Measurements from ENCODE around the gene NCOA7.
"Not testable (repeated sequence)": the region's sequence is repeated elsewhere in the genome, so short reads cannot be mapped to it uniquely, and the experiment has no call there.

NCOA7 gene

DNA sequence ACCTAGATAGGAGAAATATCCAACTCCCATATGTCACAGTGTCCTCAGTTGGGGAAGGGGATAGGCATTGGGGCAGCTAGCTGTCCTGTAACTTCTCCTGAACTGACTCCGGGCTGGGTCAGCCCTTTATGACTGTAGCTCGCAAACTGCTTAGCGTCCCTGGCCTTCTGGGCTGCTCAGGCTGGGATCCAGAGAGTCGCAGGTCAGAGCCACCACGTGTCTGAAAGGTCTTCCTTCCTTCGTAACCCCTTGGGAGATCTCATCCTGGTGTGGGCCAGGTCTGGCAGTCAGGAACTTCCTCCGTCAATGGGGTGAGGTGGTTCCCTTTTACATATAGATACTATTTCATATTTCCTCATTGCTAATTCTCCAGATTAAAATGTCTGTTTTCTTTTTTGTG lies 137.0 kb downstream of the NCOA7 start:
- no peak for DNase-seq

DNA sequence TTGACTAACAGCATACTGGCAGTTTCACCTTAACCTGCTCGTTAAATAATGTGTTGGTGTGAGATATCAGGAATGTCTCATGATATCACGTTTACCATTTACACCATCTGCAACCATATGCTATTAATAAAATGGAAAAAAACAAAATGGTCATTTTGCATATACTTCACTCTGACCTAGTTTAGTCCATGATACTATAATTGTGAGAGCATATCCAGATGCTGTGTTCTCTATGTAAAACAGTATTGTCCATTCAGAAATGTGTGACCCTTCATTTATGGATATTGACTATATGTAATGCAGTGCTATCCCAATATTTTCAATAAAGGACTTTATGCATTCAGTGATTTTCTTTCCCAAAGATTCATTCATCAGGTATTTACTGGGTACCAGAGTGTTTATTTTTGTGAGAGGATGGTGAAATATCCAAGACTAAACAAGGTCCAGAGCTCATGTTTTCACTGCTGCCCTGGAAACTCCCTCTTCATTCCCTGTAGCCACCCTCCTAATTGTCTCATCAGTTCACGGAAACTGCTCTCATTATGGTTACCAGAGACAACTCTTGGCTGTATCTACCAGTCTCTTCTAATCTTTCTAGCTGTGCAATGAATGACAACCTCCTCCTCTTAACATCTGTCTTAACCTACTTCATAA lies 140.1 kb downstream of the NCOA7 start:
- no peak for DNase-seq

DNA sequence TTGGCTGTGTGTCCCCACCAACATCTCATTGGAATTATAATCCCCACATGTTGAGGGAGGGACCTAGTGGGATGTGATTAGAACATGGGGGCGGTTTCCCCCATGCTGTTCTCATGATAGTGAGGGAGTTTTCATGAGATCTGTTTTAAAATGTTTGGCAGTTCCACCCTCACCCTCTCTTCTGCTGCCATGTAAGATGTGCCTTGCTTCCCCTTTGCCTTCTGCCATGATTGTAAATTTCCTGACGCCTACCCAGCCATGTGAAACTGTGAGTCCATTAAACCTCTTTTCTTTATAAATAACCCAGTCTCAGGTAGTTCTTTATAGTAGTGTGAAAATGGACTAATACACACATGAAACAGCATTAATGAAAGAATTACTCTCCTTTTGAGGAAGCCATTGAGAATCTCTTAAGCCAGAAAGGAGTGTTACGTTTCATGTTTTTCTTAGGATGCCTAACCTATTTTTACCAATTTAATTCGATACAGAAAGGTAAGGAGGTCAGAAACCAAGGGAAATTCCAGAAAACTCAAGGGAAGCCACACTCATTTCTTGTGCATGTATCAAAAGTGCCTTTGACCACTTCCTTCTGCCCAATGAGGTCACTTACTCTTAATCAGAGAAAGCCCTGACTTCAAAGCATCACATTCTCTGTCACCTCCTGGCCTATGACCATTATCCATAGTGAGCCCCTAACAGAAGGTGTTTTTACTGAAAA lies 141.1 kb downstream of the NCOA7 start:
- DNase-seq: no peak

DNA sequence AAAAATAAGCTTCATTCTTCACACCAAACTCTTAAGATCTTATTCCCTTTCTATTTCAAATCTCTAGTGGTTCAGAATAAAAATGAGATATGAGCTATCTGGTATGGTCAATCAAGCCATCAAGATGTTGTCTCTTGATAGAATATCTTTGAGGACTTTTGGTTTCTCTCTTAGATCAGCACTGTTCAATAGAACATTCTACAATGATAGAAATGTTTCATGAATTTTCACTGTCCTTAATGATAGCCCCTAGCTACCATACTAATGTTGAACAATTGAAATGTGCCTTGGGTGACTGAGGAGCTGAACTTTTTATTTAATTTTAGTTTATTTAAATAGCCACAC lies 141.7 kb downstream of the NCOA7 start:
- no peak for DNase-seq

DNA sequence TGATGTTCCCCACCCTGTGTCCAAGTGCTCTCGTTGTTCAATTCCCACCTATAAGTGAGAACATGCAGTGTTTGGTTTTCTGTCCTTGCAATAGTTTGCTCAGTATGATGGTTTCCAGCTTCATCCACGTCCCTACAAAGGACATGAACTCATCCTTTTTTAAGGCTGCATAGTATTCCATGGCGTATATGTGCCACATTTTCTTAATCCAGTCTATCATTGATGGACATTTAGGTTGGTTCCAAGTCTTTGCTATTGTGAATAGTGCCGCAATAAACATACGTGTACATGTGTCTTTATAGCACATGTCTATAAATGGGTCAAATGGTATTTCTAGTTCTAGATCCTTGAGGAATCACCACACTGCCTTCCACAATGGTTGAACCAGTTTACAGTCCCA lies 144.8 kb downstream of the NCOA7 start:
- DNase-seq: not testable (repeated sequence)

DNA sequence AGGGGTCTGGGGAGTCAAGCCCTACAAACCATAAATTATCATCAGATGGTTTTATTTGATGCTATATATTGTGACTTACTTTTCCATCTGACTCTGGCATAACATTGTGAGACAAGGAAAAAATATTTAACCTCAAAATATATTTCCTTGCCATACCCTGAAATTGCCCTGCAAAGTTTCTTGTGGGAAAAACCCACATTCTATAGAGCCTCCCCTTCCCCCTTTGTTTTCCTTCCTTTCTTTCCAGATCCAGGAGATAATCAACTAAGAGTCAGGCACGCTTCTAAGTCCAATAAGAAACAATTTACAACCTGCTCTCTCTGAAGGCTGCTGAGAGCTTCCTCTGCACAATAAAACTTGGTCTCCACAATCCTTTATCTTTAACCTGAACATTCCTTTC lies 148.3 kb downstream of the NCOA7 start:
- no peak for DNase-seq

DNA sequence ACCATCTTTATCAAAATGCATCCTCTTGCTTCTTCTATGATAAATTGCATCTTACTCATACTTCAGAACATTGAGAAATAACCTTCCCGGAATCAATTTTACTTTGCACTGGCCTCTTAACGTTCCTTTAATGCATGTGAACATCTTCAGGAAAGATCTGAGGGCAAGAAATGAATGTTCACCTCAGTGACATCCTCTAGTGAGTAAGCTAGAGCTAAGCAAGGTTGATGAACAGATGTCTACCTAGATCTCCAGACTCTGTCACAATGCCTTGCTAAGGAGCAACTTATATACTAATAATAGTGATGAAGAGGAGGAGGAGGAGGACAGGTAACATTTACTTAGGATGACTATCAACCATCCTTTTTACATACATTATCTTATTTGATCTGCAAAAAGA lies 149.0 kb downstream of the NCOA7 start:
- no peak for DNase-seq

DNA sequence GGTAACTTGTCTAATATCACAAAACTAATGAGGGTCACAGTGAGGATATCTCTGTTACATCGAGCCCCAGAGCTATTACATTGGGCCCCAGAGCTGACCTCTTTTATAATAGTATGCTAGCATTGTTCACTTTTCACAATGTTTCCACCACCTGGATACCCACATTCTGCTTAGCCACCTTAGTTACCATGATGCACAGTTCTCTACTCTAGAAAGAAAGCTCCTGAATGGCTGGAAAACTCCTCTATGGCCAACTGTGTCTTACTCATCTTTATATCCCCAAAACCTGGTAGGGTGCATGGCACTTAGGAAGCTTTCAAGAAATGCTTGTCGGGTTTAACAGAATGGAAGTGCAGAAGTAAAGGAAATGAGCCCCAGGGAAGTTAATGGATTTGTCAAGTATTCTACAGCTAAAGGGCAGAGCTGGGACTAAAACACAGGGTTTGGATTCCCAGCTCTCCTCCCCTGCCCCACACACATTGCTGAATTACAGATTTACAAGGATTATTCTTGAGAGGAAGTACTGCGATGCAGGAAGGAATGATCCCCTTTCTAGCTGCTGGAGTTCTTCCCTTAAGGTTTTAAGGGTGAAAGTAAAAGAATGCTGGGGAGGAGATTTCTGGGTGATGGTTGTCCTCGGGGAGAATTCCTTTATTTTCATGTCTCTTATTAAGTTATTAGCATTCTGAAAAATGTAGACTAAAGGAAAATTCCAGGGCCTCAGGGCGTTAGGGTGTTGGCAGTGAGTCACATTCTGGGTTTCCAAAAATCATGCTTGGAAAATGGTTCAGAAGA lies 149.7 kb downstream of the NCOA7 start:
- DNase-seq: no peak

DNA sequence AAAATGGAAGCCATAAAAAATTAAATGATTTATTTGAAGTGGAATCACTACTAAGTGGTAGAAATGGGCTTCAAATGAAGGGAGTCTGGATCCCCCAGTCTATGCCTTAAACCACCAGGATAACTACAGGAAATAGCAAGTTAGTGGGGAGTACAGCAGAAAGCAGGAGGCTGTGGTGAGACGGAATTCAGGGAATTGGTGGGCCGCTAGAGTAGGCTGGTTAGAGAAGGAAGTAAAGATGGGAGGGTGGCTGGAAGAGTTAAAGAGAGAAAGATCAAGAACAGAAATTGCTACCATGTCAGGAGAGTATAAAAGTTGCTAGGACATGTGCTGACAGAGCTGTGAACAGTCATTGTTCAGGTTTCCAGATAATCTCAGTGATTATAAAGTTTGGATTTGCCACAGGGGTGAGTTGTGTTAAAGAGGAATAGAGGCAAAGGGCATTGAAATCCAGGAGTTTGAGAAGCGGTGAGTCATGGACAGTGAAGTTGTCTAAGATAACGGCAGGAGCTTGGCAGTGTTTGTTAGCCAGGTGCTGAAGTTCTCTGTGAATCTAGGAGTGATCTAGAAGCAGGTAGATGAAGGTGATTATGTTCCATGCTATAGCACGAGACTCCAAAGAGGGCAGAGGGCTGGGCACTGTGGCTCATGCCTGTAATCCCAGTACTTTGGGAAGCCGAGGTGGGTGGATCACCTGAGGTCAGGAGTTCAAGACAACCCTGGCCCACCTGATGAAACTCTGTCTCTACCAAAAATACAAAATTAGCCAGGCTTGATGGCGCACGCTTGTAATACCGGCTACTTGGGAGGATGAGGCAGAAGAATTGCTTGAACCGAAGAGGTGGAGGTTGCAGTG lies 152.1 kb downstream of the NCOA7 start:
- no peak for DNase-seq

DNA sequence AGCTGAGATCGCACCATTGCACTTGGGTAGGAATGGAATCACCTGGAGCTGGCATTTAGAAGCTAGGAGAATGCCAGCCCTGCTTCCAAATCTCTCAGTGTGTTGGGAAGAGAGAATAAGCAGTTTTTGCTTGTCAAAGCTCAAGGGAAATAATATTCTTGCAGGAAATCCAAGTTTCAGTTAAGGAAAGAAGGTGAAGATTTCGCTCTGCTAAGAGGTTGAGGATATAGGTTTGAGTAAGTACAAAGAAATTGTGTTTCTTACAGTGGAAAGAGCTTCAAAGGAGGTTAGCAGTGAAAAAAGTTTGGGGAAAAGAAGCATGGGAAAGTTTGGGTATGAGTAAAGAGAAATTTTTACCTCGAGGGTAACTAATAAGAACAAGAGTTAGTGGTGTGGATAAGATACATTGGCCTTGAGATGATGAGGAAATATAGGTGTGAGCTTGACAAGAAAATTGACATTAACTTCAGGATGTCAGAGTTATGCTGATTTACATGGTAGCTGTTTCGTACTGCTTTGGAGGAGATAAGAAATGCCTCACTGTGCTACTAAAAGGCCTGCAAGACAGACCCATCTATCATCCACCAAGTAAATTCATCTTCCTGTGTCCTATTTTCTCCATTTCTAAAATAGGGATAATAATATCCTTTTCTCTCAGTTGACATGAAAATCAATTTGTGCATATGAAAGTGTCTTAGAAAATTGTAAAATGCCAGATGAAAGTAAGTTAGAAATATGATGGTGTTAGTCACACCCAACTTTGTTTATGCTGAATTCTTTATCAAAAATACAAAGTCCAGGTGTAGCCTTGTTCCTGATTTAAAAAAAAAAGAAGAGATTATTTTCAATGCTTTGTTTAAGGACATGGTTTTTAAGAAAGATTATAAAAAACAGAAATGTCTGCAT lies 153.0 kb downstream of the NCOA7 start:
- DNase-seq: no peak

DNA sequence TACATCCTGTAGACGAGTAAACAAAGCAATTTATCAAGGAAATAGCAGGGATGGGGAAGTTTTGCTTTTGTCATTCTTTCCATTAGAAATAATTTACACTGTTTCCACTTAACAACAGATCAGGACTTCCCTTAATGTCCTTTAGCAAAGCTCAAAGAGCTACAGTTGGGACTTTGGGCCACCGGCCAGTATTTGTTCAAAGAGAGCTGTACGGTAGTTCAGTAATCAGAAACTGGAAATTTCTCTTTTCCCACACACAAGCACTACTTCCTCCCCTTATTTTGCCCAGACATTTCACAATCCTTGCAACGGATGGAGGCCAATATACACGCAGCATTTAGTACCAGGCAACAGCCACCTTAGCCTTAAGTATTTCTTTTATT lies 153.7 kb downstream of the NCOA7 start:
- DNase-seq: no peak

DNA sequence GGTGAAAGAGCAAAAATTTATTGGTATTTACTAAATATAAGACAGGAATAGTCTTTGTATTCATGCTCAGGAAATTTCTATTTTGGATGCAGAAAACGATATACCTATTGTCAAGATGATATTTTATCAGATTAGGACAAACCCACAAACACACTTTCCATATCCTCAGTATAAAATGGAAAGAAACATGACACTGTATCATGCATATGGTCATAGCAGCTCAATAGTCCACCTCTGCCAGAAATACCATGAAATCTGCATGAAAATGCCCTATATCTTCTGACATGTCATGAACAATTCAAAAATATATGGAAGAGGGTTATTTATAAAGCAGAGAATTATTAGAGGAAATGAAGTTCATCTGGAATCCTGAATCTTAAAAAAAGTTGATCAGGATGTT lies 154.1 kb downstream of the NCOA7 start:
- no peak for DNase-seq

DNA sequence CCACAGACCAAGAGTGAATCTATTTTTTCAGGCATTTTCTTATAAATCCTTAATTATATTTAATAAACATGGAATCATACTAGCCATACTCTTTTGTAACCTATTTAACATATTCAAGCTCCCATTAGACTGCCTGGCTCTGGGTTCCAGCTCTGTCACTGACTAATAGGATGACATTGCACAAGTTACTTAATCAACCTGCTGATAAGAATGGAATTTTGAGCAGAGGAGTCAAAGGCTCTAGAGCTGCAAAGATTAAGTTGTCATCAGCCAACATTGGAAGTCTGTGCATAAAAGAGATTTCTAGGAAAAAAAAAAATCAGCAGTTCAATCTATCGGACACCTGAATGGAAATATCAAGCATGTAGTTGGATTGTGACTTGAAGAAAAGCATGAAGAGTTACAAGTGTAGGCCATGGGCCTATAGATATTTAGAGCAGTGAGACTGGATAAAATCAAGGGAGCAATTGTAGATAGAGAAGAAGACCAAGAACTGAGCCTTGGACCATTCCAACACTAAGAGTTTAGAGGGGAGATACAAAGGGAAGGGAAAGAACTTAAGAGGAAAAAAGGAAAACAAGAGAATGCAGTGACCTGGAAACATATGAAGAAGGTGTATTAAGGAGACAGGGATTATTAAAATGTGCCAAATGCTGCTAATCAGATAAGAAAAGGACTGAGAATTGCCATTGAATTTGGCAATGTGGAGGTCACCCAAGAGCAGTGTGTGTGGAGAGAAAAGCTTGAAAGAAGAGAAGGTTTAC lies 154.8 kb downstream of the NCOA7 start:
- DNase-seq: no peak

DNA sequence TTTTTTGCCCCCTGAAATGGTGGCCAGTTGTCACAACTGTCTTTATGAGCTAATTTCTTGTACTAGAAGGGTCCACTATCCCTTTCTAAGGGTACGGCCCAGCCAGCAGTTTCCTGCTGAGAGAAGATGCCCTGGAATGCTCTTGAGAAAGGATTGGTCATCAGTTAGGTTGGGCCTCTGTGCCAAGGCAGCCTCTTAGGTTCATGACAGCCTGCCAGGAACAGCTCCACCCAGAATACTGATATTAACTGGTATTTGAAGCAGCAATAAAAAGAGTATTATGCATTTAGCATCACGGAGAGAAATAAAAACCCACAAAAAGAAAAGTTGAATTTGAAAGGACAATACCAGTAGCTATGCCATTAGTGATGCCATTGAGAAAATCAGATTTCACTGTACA lies 156.9 kb downstream of the NCOA7 start:
- DNase-seq: no peak

DNA sequence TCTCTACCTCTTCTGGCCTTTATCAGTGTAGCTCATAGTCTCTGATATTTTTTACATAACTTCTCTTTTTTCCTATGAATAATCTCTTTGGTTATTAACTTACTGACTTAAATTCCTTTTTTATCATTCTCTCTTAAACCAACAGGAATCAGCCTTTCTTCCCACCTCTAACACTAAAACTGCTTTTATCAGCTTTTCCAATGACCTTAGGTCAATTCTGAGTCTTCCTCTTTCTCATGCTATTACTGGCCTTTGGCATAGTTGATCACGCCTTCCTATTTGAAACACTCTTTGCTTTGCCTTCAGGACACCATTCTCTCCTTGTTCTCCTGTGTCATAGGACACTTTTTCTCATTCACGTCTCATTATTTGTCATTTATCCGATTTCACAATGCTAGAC lies 157.7 kb downstream of the NCOA7 start:
- no peak for DNase-seq

DNA sequence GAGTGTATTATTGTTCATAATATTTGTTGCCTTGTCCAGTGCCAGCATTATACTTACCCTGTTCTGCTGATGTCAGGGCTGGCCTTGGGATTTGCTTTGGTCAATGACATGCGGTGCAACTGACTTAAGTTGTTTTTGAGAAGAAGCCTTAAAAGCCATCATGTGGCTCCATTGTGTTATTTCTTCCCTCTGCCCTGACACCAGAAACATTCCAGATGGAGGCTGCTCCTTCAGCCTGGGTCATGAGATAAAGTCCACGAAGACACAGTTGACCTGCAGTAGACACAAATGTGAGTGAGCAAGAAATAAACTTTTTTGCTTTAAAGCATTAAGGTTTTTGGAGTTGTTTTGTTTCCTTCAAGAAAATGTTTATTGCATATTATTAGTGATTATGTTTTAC lies 158.3 kb downstream of the NCOA7 start:
- DNase-seq: no peak

DNA sequence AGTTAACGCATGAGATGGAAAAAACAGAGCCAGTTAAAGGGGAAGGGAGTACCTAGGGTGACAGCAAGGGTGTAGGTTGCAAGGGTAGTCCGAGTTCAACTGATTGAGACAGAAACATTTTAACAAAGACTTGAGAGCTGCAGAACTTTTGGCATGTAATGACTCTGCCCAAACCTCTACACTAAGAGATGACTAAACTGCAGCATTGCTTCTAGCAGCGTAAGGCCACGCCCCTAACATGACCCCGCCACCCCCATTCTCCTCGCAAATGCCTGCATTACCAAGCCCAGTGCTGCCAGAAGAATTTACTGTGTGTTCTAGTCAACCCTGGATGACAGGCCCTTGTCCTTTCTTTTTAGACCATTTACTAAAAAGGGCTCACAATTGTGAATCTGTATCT lies 159.5 kb downstream of the NCOA7 start:
- no peak for DNase-seq

DNA sequence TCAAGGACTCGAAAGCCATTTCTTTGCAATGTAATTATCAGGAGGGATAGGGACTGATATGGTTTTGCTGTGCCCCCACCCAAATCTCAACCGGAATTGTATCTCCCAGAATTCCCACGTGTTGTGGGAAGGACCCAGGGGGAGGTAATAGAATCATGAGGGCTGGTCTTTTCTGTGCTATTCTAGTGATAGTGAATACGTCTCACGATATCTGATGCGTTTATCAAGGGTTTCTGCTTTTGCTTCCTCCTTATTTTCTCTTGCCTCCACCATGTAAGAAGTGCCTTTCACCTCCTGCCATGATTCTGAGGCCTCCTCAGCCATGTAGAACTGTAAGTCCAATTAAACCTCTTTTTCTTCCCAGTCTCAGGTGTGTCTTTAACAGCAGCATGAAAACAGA lies 160.0 kb downstream of the NCOA7 start:
- not testable (repeated sequence) for DNase-seq

DNA sequence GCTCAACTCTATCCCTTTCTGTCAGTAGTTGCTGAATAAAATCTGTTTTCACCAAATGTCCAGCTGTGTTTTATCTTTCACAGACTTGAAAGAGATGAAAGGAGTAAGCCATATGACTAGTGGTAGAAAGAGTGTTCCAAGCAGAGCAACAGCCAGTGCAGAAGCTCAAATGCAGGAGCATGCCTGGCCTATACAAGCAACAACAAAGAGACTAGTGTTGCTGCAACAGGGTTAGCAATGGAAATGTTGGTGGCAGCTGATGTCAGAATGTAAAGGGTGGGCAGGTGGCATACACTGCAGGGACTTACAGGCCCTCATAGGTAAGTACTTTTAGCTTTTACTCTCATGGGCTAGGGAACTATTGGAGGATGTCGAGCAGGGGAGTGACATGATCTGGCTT lies 160.6 kb downstream of the NCOA7 start:
- no peak for DNase-seq

DNA sequence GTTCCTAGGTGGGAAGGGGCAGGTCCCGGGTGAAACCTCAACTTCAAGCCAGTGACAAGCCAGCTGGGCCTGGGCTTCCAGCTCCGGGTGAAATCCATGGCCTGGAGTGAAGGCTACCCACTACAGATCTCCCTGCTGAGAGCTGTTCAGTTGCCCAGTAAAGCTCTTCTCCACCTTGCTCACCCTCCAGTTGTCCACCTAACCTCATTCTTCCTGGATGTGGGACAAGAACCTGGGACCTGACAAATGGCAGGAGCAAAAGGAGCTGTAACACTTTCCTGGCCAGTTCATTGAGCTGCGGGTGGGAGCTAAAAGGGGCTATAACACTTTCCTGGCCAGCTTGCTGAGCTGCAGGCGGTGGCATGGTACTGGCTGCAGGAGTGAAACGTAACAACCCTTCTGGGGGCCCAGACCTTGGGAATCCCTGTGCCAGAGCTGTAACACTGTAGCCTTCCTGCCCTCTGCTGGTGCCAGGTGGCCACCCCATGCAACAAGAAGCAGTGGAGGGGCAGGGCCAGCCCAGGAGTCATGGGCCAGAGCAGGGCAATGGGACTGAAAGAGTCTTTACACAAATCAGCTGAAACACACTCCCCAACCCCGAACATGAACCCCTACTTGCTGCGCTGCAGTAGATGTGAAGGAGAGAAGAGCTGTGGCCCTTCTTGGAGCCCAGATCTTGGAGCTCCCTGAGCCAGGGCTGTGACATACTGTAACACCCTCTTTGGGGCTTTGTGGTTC lies 162.2 kb downstream of the NCOA7 start:
- no peak for DNase-seq

DNA sequence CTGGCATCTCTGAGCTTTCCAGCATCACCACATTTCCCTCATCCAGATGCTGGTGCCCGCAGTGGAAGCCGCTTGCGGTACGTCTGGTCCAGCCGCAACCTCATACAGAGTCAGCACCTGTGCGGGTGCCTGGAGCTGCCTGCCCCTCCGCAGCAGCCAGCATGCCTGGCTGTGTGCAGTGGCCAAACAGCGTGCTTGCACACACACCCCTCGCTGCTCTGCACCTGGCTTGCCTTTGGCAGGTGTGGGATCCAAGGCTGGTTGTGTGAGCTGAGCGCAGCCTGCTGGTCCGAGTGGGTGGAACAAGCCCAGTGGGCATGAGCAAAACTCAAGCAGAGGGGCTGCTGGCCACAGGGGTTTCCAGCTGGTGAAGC lies 162.7 kb downstream of the NCOA7 start:
- no peak for DNase-seq

Measured in CD4-positive, alpha-beta T cell treated with Interleukin-21 for 1 hour (primary cell).